Kidney (tissue), 14 donors: Measurements from ENCODE around the gene STIM1. TPM values are rescaled to one million over a fixed set of nuclear protein-coding genes. Genes with fewer than 3 reads are reported as not detected.

ENCODE experiments used
- DNase-seq, 5 donors: peaks; one replicate each; pipeline ENCODE4 v3.0.0-alpha.2; 2013 to 2020
- FAIRE-seq: peaks from 2 replicates; lab custom pipeline; 2012; peaks lifted over from hg19 to GRCh38; lab: Jason Lieb, UNC
- H3K27ac ChIP-seq, 2 donors: one replicate each; pipeline ENCODE4 v1.7.0; 2013; ENCODE audit warnings: low read depth in 2 of 2, low read length in 2 of 2, inconsistent platforms in 1 of 2
- H3K27me3 ChIP-seq: one replicate; pipeline ENCODE4 v1.7.1; 2013; ENCODE audit warnings: low read length, inconsistent platforms; ENCODE audit not compliant: control insufficient read depth, insufficient read depth
- H3K36me3 ChIP-seq, 3 donors: one replicate each; pipeline versions ENCODE4 v1.7.0 to v1.7.1; 2013; ENCODE audit warnings: low read length in 3 of 3, control low read depth in 1 of 3, inconsistent platforms in 1 of 3; ENCODE audit not compliant: insufficient read depth in 3 of 3, control insufficient read depth in 2 of 3
- H3K4me1 ChIP-seq, 3 donors: one replicate each; pipeline versions ENCODE4 v1.7.0 to v1.7.1; 2013; ENCODE audit warnings: low read length in 3 of 3, inconsistent platforms in 1 of 3, low read depth in 1 of 3; ENCODE audit not compliant: control insufficient read depth in 2 of 3, insufficient read depth in 2 of 3
- H3K4me3 ChIP-seq, 3 donors: one replicate each; pipeline versions ENCODE4 v1.7.0 to v1.8.1; 2013; ENCODE audit warnings: low read length in 3 of 3, control low read depth in 1 of 3, inconsistent platforms in 1 of 3
- H3K9ac ChIP-seq, 3 donors: one replicate each; pipeline versions ENCODE4 v1.7.0 to v1.7.1; 2013; ENCODE audit warnings: low read length in 3 of 3, control low read depth in 1 of 3, inconsistent platforms in 1 of 3
- H3K9me3 ChIP-seq, 3 donors: one replicate each; pipeline versions ENCODE4 v1.7.0 to v1.7.1; 2013; ENCODE audit warnings: low read length in 3 of 3, control low read depth in 1 of 3, inconsistent platforms in 1 of 3; ENCODE audit not compliant: control insufficient read depth in 2 of 3, insufficient read depth in 1 of 3
- intact Hi-C: fragments of 100-400 bp; cut with DNase I; formaldehyde crosslinking; loops from one replicate; pipeline ENCODE4 v1.11.1; 2022
- polyA plus RNA-seq: library from polyadenylated mRNA; stranded (reverse); fragments of 350-450 nt; fragmentation: Illumina TruSeq; extraction: RNeasy Lipid Tissue Mini Kit (QIAGEN cat#74804); gene quantifications from one replicate; pipeline ENCODE4 v1.2.3, GENCODE V29; 2014; ENCODE audit warnings: low read depth, low replicate concordance; ENCODE audit not compliant: insufficient read depth
- total RNA-seq: library from RNA; stranded (reverse); fragmentation: NEBNext Ultra II Directional; extraction: Animal tissue kit (Norgen Biotek cat#: 25700); gene quantifications from one replicate; pipeline ENCODE4 v1.2.1, GENCODE V29; 2021
- TF ChIP-seq, protein P1 (sequence below): IDR thresholded peaks from 3 replicates; pipeline ENCODE4 v1.5.1; 2012; ENCODE audit warnings: mild to moderate bottlenecking, moderate library complexity, borderline replicate concordance; ENCODE audit not compliant: insufficient read depth; ENCODE audit errors: extremely low read depth
- donor health status: control.
- donor health status: control.
- donor health status: control.
- donor health status: control.
- donor health status: control.
- donor health status: DM: yes; HTN: yes; CAD: no.
- donor health status: Normal renal cell carcinoma (clear cell type).

STIM1 gene
- total and polyA plus RNA-seq, 2 donors from 2014 or later, result 15.7 to 68.0 TPM

DNA sequence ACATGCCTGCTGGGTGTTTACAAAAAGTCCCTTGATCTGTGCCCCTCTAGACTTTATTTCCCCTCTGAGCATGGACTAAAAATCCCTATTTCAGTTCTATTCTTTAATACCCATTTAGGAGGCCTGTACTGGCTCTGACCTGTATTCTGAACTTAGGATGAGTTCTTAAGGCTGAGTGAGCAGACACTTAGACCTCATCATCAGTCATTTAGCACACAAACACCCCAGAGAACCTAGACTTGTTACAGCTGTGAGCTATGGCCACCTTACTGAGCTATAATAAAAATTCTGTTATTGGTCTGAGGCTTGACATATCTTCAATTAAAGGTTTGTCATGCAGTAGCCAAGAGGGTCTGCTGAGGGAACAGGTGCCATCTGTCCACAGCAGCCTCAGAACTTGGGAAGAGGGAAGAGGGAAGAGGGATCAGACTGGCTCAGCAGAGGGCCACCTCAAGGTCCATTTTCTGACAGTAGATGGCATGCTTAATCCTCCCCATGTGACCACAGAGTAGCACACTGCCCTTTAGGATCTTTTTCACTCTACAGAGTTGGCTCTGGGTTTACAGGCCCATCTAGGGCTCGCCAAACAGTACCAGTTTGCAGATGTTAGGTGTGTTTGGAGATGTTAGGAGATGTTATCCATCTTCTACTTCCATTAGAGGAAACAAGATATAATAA is 209.0 kb downstream of the STIM1 start:
- no peaks in the 10 kb centered on the region for H3K4me1 ChIP-seq
- intact Hi-C loops, result no loop called here
- TF ChIP-seq, protein P1, sequence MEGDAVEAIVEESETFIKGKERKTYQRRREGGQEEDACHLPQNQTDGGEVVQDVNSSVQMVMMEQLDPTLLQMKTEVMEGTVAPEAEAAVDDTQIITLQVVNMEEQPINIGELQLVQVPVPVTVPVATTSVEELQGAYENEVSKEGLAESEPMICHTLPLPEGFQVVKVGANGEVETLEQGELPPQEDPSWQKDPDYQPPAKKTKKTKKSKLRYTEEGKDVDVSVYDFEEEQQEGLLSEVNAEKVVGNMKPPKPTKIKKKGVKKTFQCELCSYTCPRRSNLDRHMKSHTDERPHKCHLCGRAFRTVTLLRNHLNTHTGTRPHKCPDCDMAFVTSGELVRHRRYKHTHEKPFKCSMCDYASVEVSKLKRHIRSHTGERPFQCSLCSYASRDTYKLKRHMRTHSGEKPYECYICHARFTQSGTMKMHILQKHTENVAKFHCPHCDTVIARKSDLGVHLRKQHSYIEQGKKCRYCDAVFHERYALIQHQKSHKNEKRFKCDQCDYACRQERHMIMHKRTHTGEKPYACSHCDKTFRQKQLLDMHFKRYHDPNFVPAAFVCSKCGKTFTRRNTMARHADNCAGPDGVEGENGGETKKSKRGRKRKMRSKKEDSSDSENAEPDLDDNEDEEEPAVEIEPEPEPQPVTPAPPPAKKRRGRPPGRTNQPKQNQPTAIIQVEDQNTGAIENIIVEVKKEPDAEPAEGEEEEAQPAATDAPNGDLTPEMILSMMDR, result no peak

DNA sequence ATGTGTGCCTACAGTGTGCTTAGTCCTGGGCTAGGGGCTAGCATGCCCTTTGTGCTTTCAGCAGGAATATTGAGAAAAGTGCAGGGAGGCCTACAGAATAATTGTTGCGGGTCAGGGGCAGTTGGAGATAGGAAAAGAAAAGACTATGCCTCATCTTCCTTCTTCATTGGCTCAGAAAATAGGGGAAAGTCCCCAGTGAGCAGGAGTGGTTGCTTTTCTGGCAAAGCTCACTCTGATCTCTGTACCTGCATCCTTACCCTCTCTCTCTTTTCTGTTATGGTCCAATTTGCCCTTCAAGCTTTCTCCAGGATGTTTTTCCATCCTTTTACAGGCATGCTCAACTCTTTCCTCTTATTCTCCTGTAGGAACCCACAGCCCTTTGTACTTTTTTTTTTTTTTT is 209.6 kb downstream of the STIM1 start:
- H3K27me3 ChIP-seq, result no peaks in the 10 kb centered on the region
- H3K4me1 ChIP-seq, result no peaks in the 10 kb centered on the region
- no peak for DNase-seq
- H3K4me3 ChIP-seq, result no peak overlapping the region
- no peak overlapping the region for H3K27ac ChIP-seq
- TF ChIP-seq, protein P1, result no peak
- no peaks in the 10 kb centered on the region for H3K9me3 ChIP-seq
- peaks cover 0 to 4% (median 0%) of the 10 kb centered on the region in 3 donors for H3K36me3 ChIP-seq
- no peak overlapping the region for H3K9ac ChIP-seq
- intact Hi-C loops, result no loop called here
- FAIRE-seq, result no peak

More for the DNA sequence above, 209.0 kb downstream of the STIM1 start:
- H3K27me3 ChIP-seq, result no peaks in the 10 kb centered on the region
- DNase-seq (no peak), FAIRE-seq (no peak)
- no peak overlapping the region for H3K27ac ChIP-seq
- no peaks in the 10 kb centered on the region for H3K9me3 ChIP-seq
- H3K36me3 ChIP-seq, result peaks cover 0 to 8% (median 2%) of the 10 kb centered on the region in 3 donors
- H3K9ac ChIP-seq, result no peak overlapping the region
- no peak overlapping the region for H3K4me3 ChIP-seq

DNA sequence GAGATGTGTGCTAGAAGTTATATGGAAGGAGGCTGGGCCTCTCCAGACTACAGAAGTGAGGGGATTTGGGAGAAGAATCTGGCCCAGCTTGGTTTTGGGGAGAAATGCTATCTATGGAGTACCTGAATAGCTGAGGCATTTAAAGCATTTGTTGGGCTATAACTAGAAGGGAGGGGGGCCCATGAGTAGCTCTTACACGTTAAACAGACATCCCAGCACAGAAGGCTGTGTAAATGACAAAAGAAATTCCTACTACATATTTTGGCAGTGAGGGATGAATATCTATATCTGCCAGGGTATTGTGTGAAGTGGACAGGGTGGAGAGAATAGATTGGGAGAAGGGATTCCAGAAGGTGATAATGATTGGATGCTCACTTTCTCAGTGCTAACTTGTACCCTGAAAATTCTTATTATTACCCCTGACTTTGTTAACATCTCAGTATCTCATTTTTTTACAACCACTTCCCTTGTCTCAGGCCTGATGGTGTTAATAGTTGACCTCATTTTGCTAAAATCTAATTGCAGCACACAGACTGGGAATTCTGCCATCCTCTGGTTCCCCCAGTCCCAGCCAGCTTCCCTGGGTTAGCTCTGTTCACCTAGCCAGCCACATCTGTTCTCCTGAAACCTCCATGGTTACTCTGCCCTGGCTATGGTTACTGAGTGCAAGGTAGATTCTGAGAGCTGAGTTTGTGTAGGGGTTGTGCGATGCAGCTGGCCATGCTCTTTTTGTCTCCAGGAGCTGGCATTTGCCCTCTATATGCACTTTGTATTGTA is 210.3 kb downstream of the STIM1 start:
- H3K27me3 ChIP-seq, result no peaks in the 10 kb centered on the region
- H3K9ac ChIP-seq, result no peak overlapping the region
- no peak for FAIRE-seq
- intact Hi-C loops, result no loop called here
- H3K4me1 ChIP-seq, result no peaks in the 10 kb centered on the region
- H3K4me3 ChIP-seq, result no peak overlapping the region
- H3K27ac ChIP-seq, result no peak overlapping the region
- H3K9me3 ChIP-seq, result no peaks in the 10 kb centered on the region
- TF ChIP-seq, protein P1, result no peak
- DNase-seq, result no peak
- H3K36me3 ChIP-seq, result no peaks in the 10 kb centered on the region
